NCI-H1105 treated with DMSO at 0.1 percent for 48 hours (cell line): ENCODE results near the gene ANKMY1.
"Not testable (repeated sequence)": the region's sequence is repeated elsewhere in the genome, so short reads cannot be mapped to it uniquely, and the experiment has no call there.

Experiments used
- DNase-seq: peaks from one replicate; lab custom pipeline; 2025; lab: John Stamatoyannopoulos, UW

ANKMY1 gene

DNA sequence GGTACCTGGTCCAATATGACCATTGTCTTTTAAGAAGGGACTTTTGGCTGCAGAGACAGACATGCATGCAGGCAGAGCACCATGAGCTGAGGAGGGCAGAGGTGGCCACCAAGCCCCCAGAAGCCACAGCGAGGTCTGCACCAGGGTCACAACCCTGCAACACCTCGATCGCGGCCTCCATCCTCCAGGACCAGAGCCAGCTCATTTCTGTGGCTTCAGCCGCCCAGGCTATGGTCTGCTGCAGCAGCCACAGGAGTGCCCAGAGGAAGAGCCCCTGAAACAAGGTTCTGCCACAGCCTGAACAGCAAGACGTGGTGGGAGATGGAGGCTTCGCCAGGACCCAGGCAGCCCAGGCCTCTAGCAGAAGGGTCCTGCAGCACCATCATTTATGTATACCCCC lies 53.9 kb downstream of the ANKMY1 start:
- DNase-seq = no peak

DNA sequence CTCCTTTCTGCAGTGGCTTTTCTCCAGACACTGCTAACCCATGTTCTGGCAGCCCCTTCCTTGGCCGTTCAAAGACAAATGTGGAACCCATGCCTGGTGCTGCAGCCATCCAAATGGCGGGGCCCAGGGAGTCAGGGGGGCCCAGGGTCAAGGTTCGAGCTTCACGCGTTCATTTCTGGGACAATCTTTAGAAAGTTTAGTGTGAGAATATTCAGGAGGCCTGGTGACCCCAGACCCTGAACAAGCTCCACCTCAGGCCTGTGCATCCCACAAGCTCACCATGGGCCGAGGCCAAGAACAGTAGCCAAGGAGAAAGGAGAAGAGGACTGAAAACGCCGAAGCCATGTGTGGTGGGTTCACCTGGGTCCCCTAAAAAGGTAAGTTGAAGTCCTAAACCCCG lies 54.4 kb downstream of the ANKMY1 start:
- no peak for DNase-seq

DNA sequence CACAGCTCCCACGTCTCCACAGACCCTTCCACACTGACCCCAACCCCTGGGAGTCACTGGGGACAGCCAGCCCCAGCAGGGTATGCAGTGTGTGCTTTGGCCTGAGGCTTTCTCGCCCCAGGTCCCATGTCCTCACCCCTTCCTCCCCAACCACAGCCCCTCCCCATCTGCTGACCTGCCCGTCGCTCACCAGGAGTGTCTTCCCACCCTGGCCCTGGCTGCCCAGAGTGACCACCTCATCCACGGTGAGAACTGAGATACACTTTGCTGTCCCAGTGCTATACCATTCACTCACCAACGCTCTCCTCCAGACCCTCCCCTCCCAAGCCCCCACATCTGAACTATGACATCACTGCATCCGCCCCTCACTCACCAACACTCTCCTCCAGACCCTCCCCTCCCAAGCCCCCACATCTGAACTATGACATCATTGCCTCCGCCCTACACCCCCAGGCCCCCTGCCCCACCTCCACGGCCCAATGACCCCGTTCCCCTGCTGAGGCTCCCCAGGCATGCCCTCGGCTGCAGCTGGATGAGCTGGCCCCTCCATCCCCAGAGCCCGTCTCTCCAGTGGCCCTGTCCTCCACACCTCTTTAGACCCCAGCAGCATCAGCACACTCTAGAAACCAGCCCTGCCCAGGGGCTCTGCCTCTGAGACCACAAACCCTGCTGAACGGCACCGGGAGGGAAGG lies 55.2 kb downstream of the ANKMY1 start:
- DNase-seq = no peak

DNA sequence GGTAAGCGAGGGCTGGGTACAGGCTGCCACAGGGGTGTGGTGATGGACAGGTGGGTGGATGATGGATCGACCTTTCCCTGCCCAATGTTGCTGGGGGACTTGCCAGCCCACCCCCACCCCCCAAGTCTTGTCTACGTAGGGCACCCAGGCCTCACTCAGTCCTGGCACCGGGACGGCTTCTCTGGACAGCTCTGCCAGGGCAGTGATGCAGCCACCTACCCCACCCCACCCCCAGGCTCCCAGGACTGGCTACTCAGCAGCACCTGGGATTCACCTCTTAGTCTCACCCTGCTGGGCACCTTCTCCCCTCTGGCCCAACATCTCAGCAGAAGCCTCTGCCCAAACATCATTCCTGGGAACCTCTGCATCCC lies 55.7 kb downstream of the ANKMY1 start:
- no peak for DNase-seq

DNA sequence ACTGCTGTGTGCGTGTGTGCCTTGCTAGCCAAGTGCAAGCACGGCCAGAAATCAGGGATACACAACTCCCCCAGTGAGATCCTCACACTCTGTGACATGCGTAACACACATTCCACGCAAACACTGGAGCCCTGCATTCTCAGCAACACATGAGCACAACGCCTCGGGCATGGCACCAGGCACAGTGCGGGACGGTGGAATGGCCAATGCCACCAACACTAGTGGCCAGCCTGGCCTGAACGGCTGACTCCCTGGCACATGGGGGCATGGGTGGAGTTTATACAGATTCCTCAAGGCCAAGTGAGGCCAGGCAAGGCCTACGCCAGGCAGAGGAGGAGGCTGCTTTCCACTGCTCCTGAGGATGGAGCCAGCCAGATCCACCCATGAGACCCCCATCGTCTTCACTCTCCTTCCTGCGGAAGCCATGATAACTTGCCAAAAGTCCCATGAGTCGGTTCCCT lies 56.2 kb downstream of the ANKMY1 start:
- DNase-seq = no peak

DNA sequence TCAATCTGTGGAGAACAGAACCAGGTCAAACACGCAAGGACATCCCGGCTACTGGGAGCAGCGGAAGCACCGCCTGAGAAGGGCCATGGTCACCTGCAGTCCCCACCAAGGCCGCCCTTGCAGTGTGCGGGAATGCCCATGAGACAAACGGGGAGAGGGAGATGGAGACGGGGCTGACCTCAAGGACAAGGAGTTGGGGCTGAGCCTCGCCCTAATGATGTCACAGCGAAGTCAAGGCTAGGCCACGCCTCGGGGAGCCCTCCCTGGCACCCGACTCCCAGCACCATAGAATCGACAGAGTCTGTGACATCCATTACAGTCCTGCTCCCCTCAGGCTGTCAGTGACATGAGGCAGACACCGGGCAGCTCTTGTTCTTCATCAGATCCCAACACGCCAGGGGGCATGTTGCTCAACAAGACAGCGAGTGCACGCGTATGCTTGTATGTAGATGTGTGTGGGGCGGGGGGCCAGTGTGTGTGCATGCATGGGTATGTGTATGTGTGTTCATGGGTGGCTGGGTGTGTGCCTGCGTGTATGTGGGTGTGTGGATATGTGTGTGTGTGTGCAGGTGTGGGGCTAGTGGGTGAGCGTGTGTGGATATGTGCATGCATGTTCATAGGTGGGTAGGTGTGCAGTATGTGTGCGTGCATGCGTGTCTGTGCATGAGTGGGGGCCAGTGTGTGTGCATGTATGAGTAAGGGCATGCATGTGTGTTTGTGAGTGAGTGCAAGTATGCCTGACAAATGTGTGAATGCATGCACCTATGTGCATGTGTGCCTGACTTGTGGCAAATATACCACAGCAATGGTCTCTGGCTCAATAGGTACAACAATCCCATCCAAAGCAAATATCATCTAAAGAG lies 57.0 kb downstream of the ANKMY1 start:
- no peak for DNase-seq

DNA sequence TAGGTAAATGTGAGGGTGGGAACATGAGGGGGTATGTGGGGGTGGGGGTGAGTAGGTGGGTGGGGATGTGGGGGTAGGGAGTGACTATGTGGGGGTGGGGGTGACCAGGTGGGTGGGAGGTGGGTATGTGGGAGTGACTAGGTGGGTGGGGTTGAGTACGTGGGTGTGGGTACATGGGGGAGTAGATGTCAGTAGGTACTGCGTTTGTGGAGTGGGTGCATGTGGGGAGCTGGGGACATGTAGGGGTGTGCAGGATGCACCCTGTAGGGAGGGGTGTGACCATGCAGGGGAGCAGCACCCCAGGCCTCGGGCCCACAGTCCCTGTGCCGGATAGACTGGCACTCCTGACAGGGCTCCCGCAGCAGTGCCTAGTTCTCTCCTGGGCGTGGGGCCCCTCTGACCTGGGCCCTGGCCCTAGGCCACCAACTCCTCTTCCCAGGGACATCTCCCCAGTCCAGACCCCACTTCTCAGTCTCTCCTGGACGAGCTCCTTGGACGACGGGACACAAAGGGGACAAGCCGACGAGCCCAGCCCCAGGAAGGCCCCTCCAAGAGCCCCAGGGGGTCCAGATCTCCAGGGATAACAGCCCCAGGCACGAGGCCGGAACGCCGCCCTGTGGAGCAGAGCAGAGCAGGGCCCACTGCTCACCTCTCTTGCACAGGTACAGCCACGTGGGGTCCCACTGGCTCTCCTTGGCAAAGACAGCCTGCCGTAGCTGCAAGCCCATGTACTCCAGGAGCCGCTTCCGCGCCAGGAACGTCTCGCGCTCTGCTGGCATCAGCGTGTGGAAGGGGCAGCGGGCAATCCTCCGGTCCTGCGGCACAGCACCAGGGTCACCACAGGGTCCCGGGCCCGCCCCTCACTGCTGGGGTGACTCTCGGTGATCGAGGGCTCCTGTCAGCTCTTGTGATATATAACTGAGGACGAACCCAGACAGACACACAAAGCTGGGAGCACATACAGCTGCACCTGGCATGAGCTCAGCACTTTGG lies 58.2 kb downstream of the ANKMY1 start:
- no peak for DNase-seq

DNA sequence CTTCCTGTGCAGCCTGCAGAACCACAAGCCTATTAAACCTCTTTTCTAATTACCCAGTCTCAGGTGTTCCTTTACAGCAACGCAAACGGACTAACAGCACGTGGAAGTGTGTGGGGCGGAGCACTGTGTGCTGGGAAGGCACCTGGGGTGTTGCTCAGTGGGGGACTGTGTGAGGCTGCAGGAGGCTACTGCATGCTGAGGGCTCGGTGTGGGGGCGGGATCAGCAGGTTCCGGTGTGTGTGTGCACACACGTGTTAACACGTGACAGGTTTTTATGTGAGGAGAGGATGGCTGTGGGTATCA lies 58.9 kb downstream of the ANKMY1 start:
- no peak for DNase-seq

DNA sequence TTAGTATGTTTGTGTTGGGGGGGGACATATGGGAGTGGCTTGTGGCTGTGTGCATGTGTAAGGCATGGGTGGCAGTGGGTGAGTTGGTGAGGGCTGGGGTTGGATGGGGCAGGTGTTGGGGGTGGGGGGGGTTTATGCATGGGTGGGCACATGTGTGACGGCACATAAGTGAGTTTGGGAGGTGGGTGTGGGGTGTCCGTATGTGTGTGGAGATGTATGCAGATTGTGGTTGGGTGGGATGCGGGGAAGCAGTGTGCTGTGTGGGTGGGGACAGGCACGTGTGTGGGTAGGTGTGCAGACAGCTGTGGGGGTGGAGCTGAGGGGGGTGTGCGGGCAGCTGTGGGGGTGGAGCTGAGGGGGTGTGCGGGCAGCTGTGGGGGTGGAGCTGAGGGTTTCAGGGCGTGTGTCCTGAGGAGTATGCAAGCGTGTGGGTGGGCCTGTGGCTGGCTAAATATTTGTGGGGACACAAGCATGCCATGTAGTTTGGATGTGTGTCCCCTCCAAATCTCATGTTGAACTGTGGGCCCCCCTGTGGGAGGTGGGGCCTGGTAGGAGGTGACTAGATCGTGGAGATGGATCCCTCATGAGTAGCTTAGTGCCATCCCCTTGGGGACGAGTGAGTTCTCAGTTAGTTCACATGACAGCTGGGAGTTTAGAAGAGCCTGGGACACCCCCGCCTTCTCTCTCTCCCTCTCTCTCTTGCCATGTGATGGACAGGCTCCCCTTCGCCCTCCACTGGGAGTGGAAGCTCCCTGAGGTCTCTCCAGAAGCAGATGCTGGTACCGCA lies 59.4 kb downstream of the ANKMY1 start:
- DNase-seq = no peak

DNA sequence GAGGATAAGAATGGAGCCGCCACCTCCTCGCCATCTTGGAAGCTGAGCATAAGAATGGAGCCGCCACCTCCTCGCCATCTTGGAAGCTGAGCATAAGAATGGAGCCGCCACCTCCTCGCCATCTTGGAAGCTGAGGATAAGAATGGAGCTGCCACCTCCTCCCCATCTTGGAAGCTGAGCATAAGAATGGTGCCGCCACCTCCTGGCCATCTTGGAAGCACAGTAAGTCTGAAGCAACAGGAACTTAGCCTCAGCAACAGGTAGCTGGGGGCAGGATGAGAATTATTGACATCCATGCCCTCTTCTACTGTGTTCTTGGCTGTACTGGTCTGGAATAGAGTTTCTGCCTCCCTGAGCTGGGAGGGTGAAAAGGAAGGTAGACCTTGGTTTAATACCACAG lies 60.7 kb downstream of the ANKMY1 start:
- not testable (repeated sequence) for DNase-seq

DNA sequence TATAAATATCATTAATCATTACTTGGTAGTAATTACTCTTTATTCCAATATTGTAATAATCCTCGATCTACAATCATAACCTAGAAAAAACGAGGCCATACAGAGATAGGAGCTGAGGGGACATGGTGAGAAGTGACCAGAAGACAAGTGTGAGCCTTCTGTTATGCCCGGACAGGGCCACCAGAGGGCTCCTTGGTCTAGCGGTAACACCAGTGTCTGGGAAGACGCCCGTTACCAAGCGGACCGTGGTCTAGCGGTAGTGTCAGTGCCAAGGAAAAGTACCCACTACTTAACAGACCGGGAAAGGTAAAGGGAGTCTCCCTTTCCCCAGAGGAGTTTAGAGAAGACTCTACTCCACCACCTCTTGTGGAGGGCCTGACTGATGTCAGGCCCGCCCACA lies 62.8 kb downstream of the ANKMY1 start:
- not testable (repeated sequence) for DNase-seq

DNA sequence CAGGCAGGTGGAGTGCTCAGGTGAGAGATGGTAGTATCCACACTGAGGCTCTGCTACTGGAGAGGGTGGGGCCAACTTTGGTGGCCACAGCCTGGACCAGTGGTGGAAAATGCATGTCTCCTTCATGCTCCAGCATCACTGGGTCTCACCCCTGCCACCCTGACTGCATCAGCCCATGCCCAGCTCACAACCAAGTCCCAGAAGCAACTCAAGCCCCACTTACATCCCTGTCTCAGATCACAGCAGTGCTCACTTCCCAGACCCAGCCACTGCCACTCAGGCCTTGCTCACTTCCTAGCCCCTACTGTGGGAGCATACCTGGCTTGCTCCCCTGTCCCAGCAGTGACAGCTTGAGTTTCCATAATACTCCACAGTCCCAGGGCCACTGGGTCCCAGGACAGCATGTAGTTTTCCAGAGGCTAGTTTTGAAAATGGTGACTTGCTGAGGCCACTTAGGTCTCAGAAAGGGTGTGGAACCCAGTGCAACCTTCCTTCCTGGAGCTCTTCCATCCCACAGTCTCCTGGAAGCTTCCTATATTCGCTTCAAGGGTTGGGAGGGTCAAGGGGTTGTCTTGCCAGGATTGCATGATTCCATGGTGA lies 63.5 kb downstream of the ANKMY1 start:
- DNase-seq = no peak

DNA sequence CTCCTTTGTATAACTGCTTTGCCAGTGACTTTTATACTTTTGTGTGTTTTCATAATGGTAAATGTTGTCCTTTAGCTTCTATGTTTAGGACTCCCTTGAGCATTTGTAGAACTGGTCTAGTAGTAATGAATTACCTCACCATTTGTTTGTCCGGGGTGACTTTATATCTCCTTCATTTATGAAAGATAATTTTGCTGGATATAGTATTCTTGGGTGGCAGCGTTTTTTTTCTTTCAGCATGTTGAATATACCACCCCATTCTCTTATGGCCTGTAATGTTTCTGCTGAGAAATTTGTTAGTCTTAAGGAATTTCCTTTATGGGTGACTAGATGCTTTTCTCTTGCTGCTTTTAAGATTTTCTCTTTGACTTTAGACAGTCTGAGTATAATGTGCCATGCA lies 66.3 kb downstream of the ANKMY1 start:
- no peak for DNase-seq

DNA sequence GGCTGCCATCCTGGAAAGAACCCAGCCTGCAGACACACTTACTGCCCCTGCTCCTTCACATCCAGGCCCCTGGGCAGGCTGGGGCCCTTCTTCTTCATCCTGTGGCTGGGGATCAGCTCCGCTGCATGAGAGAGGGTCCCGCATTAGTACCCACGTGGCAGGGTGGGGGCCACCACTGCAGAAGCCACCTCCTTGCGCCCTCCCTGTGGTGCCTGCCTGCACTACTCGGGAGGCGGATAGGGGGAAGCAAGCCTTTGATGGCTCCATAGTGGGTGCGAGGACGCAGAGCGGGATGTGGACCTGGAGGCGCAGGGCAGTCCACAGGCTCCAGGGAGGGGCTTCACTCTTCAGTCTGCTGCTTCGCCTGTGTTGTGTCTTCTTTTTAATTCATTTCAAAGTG lies 75.6 kb downstream of the ANKMY1 start:
- DNase-seq = no peak

DNA sequence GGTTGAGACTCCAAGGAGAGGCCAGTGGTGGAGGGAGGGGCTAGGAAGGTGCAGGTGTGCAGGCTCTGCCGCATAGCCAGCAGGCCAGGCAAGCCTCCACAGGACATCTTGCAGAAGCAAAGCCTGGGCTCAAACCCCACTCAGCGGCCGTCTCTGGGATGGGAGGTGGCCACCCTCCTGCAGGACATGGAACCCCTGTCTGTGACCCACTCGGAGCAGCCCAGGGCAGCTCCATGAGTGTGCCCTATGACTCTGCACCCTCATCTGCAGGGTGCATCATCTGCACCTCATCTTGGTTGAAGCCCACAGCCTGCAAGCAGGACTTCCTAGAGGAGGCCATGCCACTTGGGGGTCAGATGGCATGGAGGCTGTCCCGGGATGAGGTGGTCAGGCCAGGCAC lies 76.1 kb downstream of the ANKMY1 start:
- DNase-seq = no peak

DNA sequence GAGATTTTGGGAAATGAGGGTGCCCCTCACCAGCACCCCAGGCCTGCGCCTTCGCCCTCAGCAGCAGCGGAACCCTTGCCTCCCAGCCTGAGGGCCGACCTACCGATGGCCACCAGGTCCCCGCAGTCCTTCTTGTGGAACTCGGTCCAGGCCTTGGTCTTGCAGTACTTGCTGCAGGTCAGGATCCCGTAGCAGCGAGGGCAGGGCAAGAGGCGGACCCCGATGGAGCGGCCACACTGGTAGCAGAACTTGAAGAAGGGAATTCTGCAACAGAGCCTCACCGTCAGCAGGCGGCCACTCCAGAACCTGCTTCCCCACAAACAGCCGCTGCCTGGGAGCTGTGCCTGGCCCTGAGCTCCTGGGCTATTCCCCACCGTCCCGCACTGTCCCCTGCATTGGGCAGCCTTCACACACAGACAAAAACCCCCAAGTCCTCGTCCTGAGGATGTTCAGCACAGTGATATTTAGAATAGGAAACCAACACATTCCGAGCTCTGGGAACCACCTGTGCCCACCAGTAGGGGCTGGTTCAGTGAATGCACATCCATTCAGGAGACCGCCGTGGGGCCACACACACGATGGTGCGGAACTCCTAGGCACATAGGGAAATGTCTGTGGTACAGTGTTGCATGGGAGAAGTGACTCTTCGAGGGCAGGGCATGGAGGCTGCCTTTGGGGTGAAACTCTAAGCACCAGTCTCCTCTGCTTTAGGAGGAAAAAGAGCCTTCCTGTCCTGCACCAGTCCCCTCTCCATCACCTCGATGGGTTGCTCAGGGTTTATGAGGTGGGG lies 76.8 kb downstream of the ANKMY1 start:
- no peak for DNase-seq

DNA sequence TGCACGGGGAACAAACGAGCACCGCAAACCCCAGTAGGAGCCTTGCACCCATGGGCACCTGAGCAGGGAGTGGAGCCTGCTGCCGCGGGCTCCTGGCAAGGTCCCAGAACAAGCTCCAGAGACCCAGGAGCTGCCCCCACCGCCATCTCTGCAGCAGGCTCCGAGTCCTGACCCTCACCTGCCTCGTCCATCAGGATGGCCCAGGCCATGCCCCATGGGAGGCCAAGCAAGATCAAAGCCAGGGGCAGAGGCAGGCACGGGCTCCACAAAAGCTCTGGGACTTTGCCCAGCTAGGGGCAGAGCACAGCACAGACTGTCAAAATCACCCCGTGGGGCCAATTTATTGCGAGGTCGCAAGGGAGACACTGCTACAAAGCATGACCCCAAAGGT lies 78.7 kb downstream of the ANKMY1 start:
- DNase-seq = no peak

DNA sequence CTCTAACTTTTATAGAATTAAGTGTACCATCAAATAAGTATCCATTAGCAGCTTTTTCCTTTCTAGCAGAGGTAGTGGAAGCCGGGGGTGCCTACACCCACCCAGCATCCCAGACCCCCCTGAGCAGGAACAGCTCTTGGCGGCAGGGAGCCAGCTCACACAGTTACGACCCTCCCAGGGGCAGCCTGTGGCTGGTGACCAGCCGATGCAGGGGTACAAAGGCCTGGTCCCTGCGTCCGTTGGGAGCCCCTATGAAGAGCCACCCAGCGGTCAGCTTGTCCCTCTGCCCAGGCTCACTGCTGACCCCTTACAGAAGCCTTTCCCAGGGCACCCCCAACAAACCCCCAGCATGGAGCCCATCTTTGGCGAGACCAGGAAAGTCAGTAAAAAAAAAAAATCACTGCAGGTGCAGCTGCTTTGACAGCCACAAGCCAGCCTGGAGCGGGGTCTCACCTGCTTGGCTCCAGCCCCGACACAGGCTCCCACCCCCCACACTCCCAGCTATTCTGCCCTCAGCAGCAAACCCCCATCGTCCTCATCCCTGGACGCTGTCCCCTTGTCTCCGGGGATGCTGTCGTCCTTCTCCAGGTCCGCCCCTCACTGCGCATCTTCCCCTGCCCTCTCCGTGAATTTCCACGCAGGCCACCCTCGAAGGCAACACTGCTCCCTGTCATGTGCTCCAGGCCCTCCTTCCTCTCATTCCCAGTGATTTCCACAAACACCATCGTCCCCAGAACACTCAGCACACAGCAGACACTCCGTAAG lies 79.3 kb downstream of the ANKMY1 start:
- DNase-seq = no peak

DNA sequence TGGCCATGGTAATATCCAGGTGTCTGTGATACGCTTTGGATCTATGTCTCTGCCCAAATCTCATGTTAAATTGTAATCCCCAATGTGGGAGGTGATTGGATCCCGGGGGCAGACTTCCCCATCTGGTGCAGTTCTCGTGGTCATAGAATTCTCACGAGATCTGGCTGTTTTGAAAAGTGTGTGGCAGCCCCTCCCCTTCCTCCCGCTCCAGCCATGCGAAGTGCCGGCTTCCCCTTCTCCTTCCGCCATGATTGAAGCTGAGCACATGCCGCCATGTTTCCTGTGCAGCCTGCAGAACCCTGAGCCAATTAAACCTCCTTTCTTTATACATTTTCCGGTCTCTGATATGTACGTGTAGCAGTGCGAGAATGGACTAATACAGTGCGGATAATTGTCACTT lies 79.9 kb downstream of the ANKMY1 start:
- no peak for DNase-seq

DNA sequence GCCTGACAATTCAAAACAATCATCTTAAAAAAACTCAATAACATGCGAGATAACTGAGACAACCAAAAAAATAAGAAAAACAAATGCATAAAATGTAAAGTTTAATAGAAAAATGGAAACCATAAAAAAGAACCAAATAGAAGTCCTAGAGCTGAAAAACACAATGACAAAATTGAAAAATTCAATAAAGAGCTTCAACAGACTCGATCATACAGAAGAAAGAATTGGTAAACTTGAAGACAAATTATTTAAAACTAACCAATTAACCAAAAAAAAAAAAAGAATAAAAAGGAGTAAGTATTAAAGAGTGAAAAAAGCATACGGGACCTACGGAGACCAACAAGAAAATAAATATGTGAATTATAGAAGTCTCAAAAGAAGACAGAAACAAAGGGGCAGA lies 84.6 kb downstream of the ANKMY1 start:
- DNase-seq = no peak
